SK-N-SH (cell line): ENCODE results near the gene KRTAP12-1. TPM values are rescaled to one million over a fixed set of nuclear protein-coding genes. Genes with fewer than 3 reads are reported as not detected.

Source experiments
- CTCF ChIA-PET: fragments of 300-600, 350-600 bp; formaldehyde crosslinking; extraction: SDS; loops from one replicate; lab custom pipeline; 2021; lab: Yijun Ruan, JAX
- POLR2A ChIA-PET: fragments of 350-600 bp; sonication (Branson Sonifier 250); formaldehyde crosslinking; extraction: SDS; loops from one replicate; lab custom pipeline; 2020; ENCODE audit warnings: antibody characterized with exemption, inconsistent platforms; lab: Yijun Ruan, JAX
- DNase-seq: peaks from one replicate; pipeline ENCODE4 v3.0.0; 2012
- H2AFZ ChIP-seq: fragments of 200-600 bp; sonication (generic); 2 replicates; pipeline ENCODE4 v1.8.1; 2016; ENCODE audit warnings: antibody characterized with exemption, mild to moderate bottlenecking, low read depth
- H3F3A ChIP-seq: fragments of 200-600 bp; sonication (generic); replicated peaks from 2 replicates; pipeline ENCODE3; 2016; ENCODE audit warnings: antibody characterized with exemption, mild to moderate bottlenecking; ENCODE audit not compliant: insufficient read depth
- H3K27ac ChIP-seq, 2 experiments: fragments of 200-500 bp in 1 of 2; fragments of 200-600 bp in 1 of 2; sonication (Bioruptor generic) in 1 of 2; sonication (generic), shearing (Covaris generic) in 1 of 2; 2 replicates each; pipeline versions ENCODE4 v1.5.1 to v1.6.1; 2014 to 2016; ENCODE audit warnings: low read depth in 2 of 2, inconsistent platforms in 1 of 2, low read length in 1 of 2, mild to moderate bottlenecking in 1 of 2, mixed read lengths in 1 of 2
- H3K27me3 ChIP-seq: fragments of 200-600 bp; sonication (generic), shearing (Covaris generic); 2 replicates; pipeline ENCODE4 v1.6.1; 2016; ENCODE audit warnings: mixed run types; ENCODE audit not compliant: insufficient read depth
- H3K36me3 ChIP-seq, 2 experiments: fragments of 200-500 bp in 1 of 2; fragments of 200-600 bp in 1 of 2; sonication (Bioruptor generic) in 1 of 2; sonication (generic) in 1 of 2; replicated peaks in 1 of 2; 2 replicates each; pipeline versions ENCODE3 to v1.5.1; 2014 to 2016; ENCODE audit warnings: low read length in 1 of 2, mild to moderate bottlenecking in 1 of 2; ENCODE audit not compliant: insufficient read depth in 2 of 2, control insufficient read depth in 1 of 2
- H3K4me1 ChIP-seq, 2 experiments: fragments of 200-500 bp in 1 of 2; fragments of 200-600 bp in 1 of 2; sonication (Bioruptor generic) in 1 of 2; sonication (generic), shearing (Covaris generic) in 1 of 2; 2 replicates each; pipeline versions ENCODE4 v1.5.1 to v1.6.1; 2014 to 2016; ENCODE audit warnings: low read depth in 1 of 2, low read length in 1 of 2, mixed run types in 1 of 2; ENCODE audit not compliant: insufficient read depth in 2 of 2, control insufficient read depth in 1 of 2
- H3K4me2 ChIP-seq: fragments of 200-600 bp; sonication (generic), shearing (Covaris generic); 2 replicates; pipeline ENCODE4 v1.6.1; 2017; ENCODE audit warnings: mixed run types
- H3K4me3 ChIP-seq, 2 experiments: fragments of 200-500 bp in 1 of 2; fragments of 200-600 bp in 1 of 2; sonication (Bioruptor generic) in 1 of 2; sonication (generic), shearing (Covaris generic) in 1 of 2; 2 replicates each; pipeline versions ENCODE4 v1.5.1 to v1.8.1; 2014 to 2016; ENCODE audit warnings: low read depth in 2 of 2, inconsistent platforms in 1 of 2, low read length in 1 of 2, mild to moderate bottlenecking in 1 of 2, mixed read lengths in 1 of 2, moderate library complexity in 1 of 2
- H3K79me2 ChIP-seq: fragments of 200-600 bp; sonication (generic); 2 replicates; pipeline ENCODE4 v1.8.1; 2017; ENCODE audit warnings: mild to moderate bottlenecking; ENCODE audit not compliant: insufficient read depth
- H3K9ac ChIP-seq: fragments of 200-600 bp; sonication (generic); 2 replicates; pipeline ENCODE4 v1.6.1; 2017; ENCODE audit warnings: mixed run types
- H3K9me2 ChIP-seq: fragments of 200-600 bp; sonication (generic); 2 replicates; pipeline ENCODE4 v1.6.1; 2017; ENCODE audit warnings: mixed run types
- H3K9me3 ChIP-seq: fragments of 200-600 bp; sonication (generic); 2 replicates; pipeline ENCODE4 v1.6.1; 2017; ENCODE audit warnings: mixed run types, mild to moderate bottlenecking, moderate library complexity
- H4K20me1 ChIP-seq: fragments of 200-600 bp; sonication (generic); 2 replicates; pipeline ENCODE4 v1.6.1; 2017; ENCODE audit warnings: mild to moderate bottlenecking, mixed run types; ENCODE audit not compliant: insufficient read depth
- CHD2 ChIP-seq: fragments of 150-350 bp; IDR thresholded peaks from 2 replicates; pipeline ENCODE4 v1.6.1; 2018; ENCODE audit warnings: low read length; ENCODE audit not compliant: partially characterized antibody
- CTCF ChIP-seq: fragments of 200-600 bp; sonication (generic); IDR thresholded peaks from 2 replicates; pipeline ENCODE4 v1.6.1; 2017; ENCODE audit warnings: antibody characterized with exemption, mild to moderate bottlenecking, moderate library complexity
- ELF1 ChIP-seq: IDR thresholded peaks from 2 replicates; pipeline ENCODE4 v1.4.0; 2012
- EP300 ChIP-seq, 2 experiments: IDR thresholded peaks; 2 replicates each; pipeline versions ENCODE4 v1.4.0 to v1.6.1; 2012; ENCODE audit warnings: borderline replicate concordance in 1 of 2, low read depth in 1 of 2, low read length in 1 of 2
- EZH2phosphoT487 ChIP-seq: fragments of 200-600 bp; sonication (generic); IDR thresholded peaks from 2 replicates; pipeline ENCODE4 v1.6.1; 2017; ENCODE audit warnings: low read depth, mixed run types, mild to moderate bottlenecking, antibody characterized with exemption, moderate library complexity, borderline replicate concordance
- FOSL2 ChIP-seq: IDR thresholded peaks from 2 replicates; pipeline ENCODE4 v1.4.0; 2012; ENCODE audit warnings: low read depth, mild to moderate bottlenecking, moderate library complexity, borderline replicate concordance
- FOXJ3 ChIP-seq: sonication (generic); formaldehyde crosslinking; IDR thresholded peaks from 2 replicates; pipeline ENCODE4 v1.5.1; 2020; ENCODE audit warnings: mild to moderate bottlenecking, missing genetic modification reagents
- GABPA ChIP-seq: IDR thresholded peaks from 2 replicates; pipeline ENCODE4 v1.4.0; 2012; ENCODE audit warnings: low read depth, mild to moderate bottlenecking
- GATA2 ChIP-seq: sonication (generic); formaldehyde crosslinking; IDR thresholded peaks from 2 replicates; pipeline ENCODE4 v1.5.0; 2020; ENCODE audit warnings: mild to moderate bottlenecking, missing genetic modification reagents
- IRF3 ChIP-seq: fragments of 150-350 bp; IDR thresholded peaks from 2 replicates; pipeline ENCODE4 v1.6.1; 2016; ENCODE audit warnings: mild to moderate bottlenecking, low read depth, low read length
- MEF2A ChIP-seq: IDR thresholded peaks from 2 replicates; pipeline ENCODE4 v1.4.0; 2012; ENCODE audit warnings: low read depth, borderline replicate concordance
- MXI1 ChIP-seq: IDR thresholded peaks from 2 replicates; pipeline ENCODE4 v1.6.1; 2012; ENCODE audit warnings: mild to moderate bottlenecking, low read depth, low read length, improper control_type of control experiment
- NFIC ChIP-seq: IDR thresholded peaks from 2 replicates; pipeline ENCODE4 v1.4.0; 2012; ENCODE audit warnings: borderline replicate concordance
- NRF1 ChIP-seq: IDR thresholded peaks from 2 replicates; pipeline ENCODE4 v1.6.1; 2012; ENCODE audit warnings: low read depth, mild to moderate bottlenecking, low read length
- POLR2AphosphoS5 ChIP-seq: IDR thresholded peaks from 2 replicates; pipeline ENCODE4 v1.6.1; 2012; ENCODE audit warnings: low read depth, low read length
- RAD21 ChIP-seq: IDR thresholded peaks from 2 replicates; pipeline ENCODE4 v1.6.1; 2012; ENCODE audit warnings: mild to moderate bottlenecking, low read length
- RCOR1 ChIP-seq: fragments of 150-350 bp; IDR thresholded peaks from 2 replicates; pipeline ENCODE4 v1.6.1; 2017; ENCODE audit warnings: antibody characterized with exemption, low read length
- REST ChIP-seq: IDR thresholded peaks from 2 replicates; pipeline ENCODE4 v1.6.1; 2012; ENCODE audit warnings: mild to moderate bottlenecking, low read depth, low read length, moderate library complexity
- TCF12 ChIP-seq: IDR thresholded peaks from 2 replicates; pipeline ENCODE4 v1.4.0; 2012
- TEAD4 ChIP-seq: IDR thresholded peaks from 2 replicates; pipeline ENCODE4 v1.4.0; 2012; ENCODE audit warnings: mild to moderate bottlenecking, borderline replicate concordance; ENCODE audit not compliant: insufficient read depth
- YY1 ChIP-seq: IDR thresholded peaks from 2 replicates; pipeline ENCODE4 v1.4.0; 2012; ENCODE audit warnings: low read depth, mild to moderate bottlenecking
- WGBS: methylation state at CpG from one replicate; pipeline ENCODE4 v1.1.6; 2017; ENCODE audit warnings: low lambda C conversion rate; 5-methylcytosine and 5-hydroxymethylcytosine counted together
- polyA plus RNA-seq, 3 experiments: library from polyadenylated mRNA; depleted of rRNA; stranded (reverse); fragments of >200 nt; gene quantifications; 2 replicates each; pipeline ENCODE4 v1.2.3, GENCODE V29; 2012

KRTAP12-1 gene
- polyA plus RNA-seq, 1 of the 3 experiments (the other 2 are of a cell fraction) = not detected

DNA sequence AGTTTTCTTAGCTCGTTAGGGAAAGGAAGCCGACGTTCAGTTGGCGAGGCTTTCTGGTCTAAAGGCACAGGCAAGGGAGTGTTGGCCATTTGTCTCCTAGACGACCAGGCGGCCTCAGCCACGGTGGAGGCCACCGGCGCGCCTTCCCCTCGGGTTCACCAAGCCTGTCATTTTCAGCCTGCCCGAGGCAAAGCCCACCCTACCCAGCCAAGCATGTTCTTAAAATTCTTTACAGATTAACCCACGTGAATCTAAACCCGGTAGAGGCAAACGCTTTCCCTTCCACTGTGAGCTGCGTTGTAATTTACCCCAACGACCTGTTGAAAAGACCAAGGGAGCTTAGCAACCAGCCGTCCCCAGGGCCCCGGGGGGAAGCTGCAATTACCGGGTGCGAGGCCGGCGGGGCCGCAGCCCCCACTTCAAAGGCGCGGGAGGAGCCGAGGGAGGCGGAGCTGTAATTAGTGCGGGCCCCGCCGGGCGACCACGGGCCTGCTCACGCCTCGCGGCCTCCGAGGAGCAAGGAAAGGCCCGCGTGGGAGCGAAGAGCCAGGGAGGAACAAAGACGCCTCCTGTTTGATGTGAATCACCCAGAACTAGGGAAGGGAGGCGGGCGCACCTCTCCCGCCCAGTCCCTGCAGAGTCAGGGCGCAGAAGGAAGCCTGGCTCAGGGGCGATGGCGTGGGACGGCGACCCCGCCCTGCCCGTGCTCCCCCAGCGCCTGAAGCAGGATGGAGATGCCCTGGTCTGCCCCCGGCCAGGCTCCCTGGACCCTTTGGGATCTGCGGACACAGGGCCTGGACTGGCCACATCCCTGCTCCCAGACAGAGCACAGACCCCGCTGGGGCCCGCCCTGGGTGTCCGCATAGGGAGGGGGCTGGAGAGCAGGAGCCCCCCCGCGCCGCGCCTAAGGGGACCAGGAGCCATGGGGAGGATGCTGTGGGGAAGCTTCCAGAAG lies 41.5 kb upstream of the KRTAP12-1 start:
- Histone ChIP-seq H3F3A (no peaks in the 10 kb centered on the region), H3K27me3 (peaks cover 59% of the 10 kb centered on the region; the same call in 1 of the 2 replicates), H3K9ac (no peak overlapping the region), H3K27ac (no peak overlapping the region), H4K20me1 (no peaks in the 10 kb centered on the region), H3K4me2 (no peak overlapping the region), H3K36me3 (no peaks in the 10 kb centered on the region), H2AFZ (no peak overlapping the region), H3K9me3 (no peaks in the 10 kb centered on the region), H3K9me2 (no peaks in the 10 kb centered on the region), H3K4me3 (no peak overlapping the region), H3K4me1 (no peaks in the 10 kb centered on the region), H3K79me2 (no peaks in the 10 kb centered on the region)
- ChIA-PET POLR2A (no interaction called here), CTCF (interaction anchor here (0.6 kb wide), 1 partner anchor 12 kb away, joined by 3 read pairs; the partner anchor contains the start of gene TSPEAR)
- DNase-seq = no peak
- WGBS = 28% methylated on average over 26 of the region's 61 CpGs
- TF ChIP-seq RCOR1 (no peak), POLR2AphosphoS5 (no peak), GATA2 (CRISPR knock-in tag) (no peak), CHD2 (no peak), FOXJ3 (CRISPR knock-in tag) (no peak), TEAD4 (no peak), YY1 (no peak), MXI1 (no peak)

GRCh38 chr21:44722731-44723130 lies 40.8 kb upstream of the KRTAP12-1 start:
- CTCF ChIA-PET = interaction anchor here (0.6 kb wide), 1 partner anchor 11 kb away, joined by 3 read pairs; the partner anchor contains the start of gene TSPEAR
- H3K9me3 ChIP-seq = no peaks in the 10 kb centered on the region
- H3K4me2 ChIP-seq = no peak overlapping the region
- no peak overlapping the region for H3K9ac ChIP-seq
- H4K20me1 ChIP-seq = no peaks in the 10 kb centered on the region
- no peak overlapping the region for H3K27ac ChIP-seq
- no peaks in the 10 kb centered on the region for H3K79me2 ChIP-seq
- WGBS = 40% methylated on average over 5 of the region's 5 CpGs
- H3F3A ChIP-seq = no peaks in the 10 kb centered on the region
- H3K27me3 ChIP-seq = peaks cover 58% of the 10 kb centered on the region; the same call in 1 of the 2 replicates
- H3K4me1 ChIP-seq = no peaks in the 10 kb centered on the region
- DNase-seq = no peak
- no peaks in the 10 kb centered on the region for H3K9me2 ChIP-seq
- POLR2A ChIA-PET = no interaction called here
- H3K36me3 ChIP-seq = no peaks in the 10 kb centered on the region
- no peak overlapping the region for H3K4me3 ChIP-seq
- H2AFZ ChIP-seq = no peak overlapping the region
- TF ChIP-seq GABPA = no peak
- TF ChIP-seq ELF1 = no peak
- no peak for TF ChIP-seq FOXJ3 (CRISPR knock-in tag)
- TF ChIP-seq YY1 = no peak
- no peak for TF ChIP-seq NRF1
- no peak for TF ChIP-seq TCF12
- no peak for TF ChIP-seq FOSL2
- TF ChIP-seq POLR2AphosphoS5 = no peak
- TF ChIP-seq IRF3 = no peak
- TF ChIP-seq MEF2A = no peak
- no peak for TF ChIP-seq RAD21
- TF ChIP-seq REST = no peak
- no peak for TF ChIP-seq EP300 (IDR thresholded peaks at IDR 0.05; ENCODE audit: borderline replicate concordance in 1 of 2, low read depth in 1 of 2, low read length in 1 of 2)
- no peak for TF ChIP-seq NFIC
- TF ChIP-seq EZH2phosphoT487 = no peak
- TF ChIP-seq CTCF = no peak
